Right forelimb (tissue), 1 donor: ENCODE results near the gene EXOSC9.

ENCODE experiments used
- DNase-seq: peaks from one replicate; pipeline ENCODE4 v3.0.0-alpha.2; 2018

Gene EXOSC9

DNA sequence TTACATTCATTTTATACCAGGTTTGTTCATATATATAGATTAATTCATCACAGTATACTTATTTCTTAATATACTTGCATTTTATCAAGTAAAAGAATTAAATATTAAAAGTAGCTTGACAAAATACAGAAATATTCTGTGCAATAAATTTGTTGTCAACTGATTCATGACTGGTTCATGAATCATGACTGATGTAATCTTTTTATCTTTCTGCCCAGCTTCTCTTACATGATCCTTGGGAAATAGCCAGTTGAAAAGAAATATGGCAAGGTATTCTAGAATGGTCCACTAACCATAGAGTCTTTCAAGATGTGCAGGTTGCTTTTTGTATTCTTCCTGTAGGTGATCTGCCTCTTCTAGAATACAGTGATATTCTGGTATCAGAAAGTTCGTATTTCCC, 26.7 kb downstream of the EXOSC9 start:
- no peak for DNase-seq

DNA sequence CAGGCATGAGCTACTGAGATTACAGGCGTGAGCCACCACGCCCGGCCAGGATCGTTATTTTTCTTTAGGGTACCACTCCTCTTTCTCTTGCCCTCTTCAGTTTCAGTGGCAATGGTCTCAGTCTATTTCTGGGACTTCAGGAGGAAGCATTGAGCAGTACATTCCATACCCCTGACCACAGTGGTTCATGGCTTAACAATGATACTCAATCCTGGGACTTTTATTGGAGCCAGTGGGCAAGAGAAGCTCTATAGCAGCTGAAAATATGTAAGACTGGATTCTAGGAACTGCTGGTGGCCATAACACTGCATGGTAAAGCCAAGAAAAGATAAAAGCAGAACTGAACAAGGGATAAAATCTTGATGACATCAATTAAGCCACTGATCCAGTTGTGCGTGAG, 28.4 kb downstream of the EXOSC9 start:
- DNase-seq = no peak

DNA sequence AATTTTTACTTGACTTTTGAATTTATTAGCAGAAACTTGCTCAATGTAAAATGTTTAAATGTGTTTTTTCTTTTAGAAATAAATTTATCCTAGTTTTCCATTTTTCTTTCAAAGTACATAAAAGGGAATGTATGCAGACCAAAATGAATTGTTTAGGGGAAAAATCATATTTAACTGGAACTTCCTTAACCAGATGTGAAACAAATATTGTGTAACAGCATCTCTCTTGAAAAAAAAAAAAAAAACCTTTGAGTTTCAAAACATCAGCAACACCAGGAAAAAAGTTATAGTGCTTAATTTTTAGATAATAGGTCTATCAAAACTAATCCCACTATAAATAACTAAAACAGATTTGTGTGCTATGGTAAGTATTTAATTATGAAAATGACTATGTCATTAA, 37.0 kb downstream of the EXOSC9 start:
- DNase-seq = no peak

DNA sequence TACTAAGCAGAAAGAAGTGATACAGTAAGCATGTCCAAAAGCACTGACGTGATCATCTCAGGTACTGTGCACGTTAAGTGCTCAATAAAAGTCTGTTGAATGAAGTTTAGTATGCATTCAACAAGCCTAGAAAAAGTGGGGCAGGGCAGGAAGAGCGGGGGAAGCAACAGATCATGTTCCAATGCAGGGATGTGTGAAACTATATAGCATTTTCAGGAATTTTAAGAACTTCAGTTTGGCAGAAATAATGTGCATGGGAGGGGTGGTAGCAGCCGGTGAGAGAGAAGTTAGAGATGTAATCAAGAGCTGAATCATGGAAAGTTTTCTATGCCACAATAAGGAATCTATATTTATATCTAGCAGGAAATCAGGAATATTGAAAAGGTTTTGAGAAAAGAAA, 41.7 kb downstream of the EXOSC9 start:
- DNase-seq = no peak

DNA sequence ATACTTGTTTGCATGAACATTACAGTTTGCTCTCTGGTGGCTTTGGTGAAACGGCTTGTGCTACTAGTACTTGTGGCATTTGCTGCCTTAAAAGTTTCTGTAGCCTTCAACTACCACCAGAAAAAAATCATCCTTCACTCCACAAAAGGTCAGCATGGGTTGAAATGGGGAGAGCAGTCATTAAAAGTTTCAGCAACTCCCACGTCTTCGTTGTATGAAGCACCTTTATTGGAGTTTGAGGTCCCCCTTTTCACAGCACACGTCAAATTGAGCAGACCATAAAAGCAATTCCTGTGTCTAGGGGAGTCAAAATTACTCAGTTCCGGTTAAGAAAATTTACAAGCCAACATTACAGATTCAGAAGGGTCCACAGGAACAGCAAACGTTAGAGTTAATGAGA, 45.5 kb downstream of the EXOSC9 start:
- no peak for DNase-seq

DNA sequence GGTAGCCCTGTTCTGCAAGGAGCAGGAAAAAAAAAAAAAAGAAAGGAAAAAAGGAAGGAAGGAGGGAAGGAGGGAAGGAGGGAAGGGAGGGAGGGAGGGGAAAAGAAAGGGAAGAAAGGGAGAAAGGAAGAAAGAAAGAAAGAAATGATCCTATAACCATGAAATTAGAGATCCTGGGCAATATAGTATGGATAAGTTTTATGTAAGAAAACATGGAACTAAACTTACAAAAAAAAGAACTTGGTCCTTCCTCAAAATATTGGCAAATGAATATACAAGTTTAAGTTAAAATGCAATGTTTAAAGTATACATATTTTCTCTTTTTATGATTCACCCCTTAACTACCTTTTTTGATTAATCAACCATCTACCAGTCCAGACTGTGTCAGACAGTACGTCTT, 50.2 kb downstream of the EXOSC9 start:
- DNase-seq = no peak

DNA sequence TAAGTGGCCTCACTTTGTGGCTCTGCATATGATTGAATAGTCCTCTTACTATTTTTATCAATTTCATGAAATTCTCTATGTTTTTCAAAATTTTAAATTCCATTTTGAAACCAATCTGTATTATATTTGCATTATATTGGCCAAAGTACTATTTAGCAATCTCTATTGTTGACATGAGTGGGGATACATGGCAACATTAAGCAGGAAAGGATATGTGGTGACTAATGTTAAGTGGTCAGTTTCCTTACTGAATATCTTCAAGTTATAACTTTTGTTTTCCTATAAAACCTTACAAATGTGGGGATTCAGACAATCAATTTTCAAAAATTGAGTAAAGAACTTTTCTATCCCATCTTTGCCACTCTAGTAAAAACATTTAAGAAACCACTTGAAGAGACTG, 59.0 kb downstream of the EXOSC9 start:
- no peak for DNase-seq

DNA sequence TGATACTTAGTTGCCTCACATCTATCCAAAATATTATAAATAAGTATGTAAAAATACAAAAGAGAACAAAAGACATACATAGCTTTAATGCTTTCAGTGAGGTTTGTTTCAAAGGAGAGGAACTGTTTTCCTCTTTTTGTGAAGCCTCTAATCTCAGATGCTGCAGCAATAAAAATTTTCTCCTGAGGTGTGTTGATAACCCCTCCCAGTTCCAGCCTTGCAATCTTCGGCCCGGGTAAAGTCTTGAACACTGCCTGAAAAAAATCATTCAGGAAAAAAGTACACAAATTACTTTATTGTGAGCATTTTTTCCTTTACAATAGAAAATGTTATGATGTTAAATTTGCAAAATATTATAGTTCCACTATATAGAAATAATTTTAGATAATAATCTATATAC, 60.3 kb downstream of the EXOSC9 start:
- DNase-seq = no peak

DNA sequence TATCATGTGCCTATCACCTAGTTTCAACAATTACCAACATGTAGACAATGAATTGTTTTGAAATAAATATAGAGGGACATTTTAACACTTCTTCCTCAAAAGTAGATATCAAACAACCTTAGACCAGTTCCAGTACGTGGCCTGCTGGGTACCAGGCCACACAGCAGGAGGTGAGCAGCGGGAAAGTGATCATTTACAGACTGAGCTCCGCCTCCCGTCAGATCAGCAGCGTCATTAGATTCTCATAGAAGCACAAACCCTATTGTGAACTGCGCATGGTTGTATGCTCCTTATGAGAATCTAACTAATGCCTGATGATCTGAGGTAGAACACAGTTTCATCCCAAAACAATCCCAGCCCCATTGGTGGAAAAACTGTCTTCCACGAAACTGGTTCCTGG, 62.7 kb downstream of the EXOSC9 start:
- no peak for DNase-seq
